ENCODE results near the gene C6orf47.

DNA sequence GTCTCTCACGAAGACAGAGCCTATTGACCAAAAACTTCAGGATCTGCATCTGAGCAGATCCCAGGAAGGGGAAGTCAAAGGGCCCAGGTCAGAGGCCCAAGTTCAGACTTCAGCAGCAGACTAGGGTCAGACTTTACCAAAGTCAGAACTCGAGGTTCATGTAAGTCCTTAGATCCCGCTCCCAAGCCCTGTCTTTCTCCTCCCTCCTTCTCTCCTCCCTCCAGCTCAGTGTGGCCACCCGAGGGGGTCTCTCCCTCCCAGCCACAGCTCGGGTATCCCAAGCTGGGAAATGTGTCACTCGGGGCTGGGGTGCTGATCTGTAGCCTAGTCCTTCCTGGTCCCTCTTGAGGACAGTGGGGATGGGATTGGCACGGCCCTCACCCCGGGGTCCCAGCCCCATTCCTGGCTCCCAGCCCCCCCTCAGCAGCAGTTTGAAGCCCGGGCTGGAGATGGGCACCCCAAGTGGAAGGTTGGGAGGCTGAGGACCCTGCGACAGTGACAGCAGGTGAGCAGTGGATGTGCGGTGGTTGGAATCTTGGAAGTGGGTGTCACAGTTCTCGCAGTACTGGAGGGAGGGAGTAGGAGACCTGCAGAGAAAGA lies 1.6 kb upstream of the C6orf47 start:
- TF ChIP-seq CTCF (conservative IDR thresholded peaks at IDR 0.05), result no peak
- TF ChIP-seq EZH2 (IDR thresholded peaks at IDR 0.05; ENCODE audit: low read depth), result no peak
